Skin epidermis (tissue), 12 donors: ENCODE results near the gene ACIN1.

ENCODE experiments used
- H3K27ac ChIP-seq, 21 experiments: fragments of 200-600 bp; sonication (generic) in 11 of 21; one replicate each; pipeline ENCODE4 v1.5.0; 2020; ENCODE audit warnings: mild to moderate bottlenecking in 3 of 21, inconsistent platforms in 2 of 21, moderate library complexity in 2 of 21
- H3K4me3 ChIP-seq, 7 experiments: fragments of 200-600 bp; sonication (generic) in 2 of 7; one replicate each; pipeline ENCODE4 v1.5.0; 2020; ENCODE audit warnings: inconsistent platforms in 2 of 7, mild to moderate bottlenecking in 2 of 7, moderate library complexity in 1 of 7

Gene ACIN1

DNA sequence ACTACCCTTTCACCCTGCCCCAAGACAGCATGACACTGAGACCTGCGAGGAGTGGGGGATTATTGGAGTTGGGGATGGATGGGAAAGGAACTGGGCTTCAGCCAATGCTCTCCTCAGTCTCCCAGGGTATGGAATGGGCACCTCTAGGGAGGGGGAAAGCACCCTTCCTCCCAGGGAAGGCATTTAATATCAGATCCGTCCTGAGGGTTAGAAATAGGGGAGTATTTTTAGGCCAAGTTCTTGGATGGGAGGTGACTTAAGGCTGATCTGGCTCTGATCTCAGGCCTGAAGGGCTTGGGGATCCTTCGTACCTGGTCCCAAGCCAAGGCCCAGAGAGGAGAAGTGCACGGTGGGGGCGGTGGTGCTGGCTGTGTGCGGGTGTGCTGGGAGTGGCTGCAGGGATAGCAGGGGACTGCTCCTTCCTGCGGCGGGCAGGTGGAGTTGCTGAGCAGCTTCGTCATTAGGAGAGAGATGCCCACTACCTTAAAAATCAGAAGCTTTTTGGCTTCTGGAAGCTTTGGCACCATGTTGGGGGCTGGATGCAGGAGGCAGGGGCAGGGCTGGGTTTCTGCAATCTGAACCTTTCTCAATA lies 31.1 kb upstream of the ACIN1 start:
- peak overlapping the region in 2 of 21 experiments; percentile 21 to 63 for H3K27ac ChIP-seq
- H3K4me3 ChIP-seq, result no peak overlapping the region

DNA sequence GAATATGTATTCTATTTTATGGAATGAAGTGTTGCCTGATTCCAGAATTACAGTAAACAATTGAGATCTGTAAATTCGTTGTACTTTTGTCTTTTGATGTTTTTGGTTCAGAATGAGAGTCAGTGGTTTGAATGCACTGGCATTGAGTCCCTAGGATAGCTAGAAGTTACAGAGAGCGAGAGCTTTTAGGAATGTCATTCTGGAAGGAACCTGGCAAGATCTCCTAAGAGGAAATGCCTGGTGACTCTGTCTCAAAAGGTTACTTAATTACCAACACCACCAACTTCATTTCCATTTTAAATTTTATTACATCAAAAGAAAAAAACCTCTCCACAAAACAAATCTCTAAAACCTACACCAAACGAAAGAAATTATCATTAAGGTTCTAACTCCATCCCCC lies 30.1 kb upstream of the ACIN1 start:
- H3K27ac ChIP-seq, result peak overlapping the region in 3 of 21 experiments; percentile 13 to 63 (median 14)
- H3K4me3 ChIP-seq, result no peak overlapping the region

DNA sequence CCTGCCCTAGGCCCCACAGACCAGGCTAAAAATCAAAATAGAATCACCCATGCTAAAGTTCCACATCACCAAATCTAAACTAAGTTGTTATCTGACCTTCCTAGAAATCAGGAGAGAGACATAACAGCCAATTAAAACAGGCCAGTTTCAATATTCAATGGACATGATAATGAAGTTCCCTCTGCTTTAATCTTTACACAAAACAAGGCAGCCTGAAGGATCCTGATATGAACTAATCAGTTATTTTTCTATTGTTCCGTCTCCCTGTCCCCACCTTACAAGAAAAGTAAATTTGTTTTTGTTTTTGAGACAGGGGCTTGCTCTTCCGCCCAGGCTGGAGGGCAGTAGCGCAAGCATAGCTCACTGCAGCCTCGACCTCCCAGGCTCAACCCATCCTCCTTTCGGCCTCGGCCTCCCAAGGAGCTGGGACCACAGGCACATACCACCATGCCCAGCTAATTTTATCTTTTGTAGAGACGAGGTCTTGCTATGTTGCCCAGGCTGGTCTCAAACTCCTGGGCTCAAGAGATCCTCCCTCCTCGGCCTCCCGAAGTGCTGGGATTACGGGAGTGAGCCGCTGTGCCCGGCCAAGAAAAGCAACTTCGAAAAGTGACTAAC lies 29.5 kb upstream of the ACIN1 start:
- peak overlapping the region in 4 of 21 experiments; percentile 13 to 72 (median 30) for H3K27ac ChIP-seq
- H3K4me3 ChIP-seq, result no peak overlapping the region

GRCh38 chr14:23123419-23123818 lies 28.5 kb upstream of the ACIN1 start:
- H3K27ac ChIP-seq, result peak overlapping the region in 4 of 21 experiments; percentile 32 to 72 (median 36)
- H3K4me3 ChIP-seq, result no peak overlapping the region

GRCh38 chr14:23122086-23122485 lies 27.1 kb upstream of the ACIN1 start:
- Histone ChIP-seq H3K27ac (peak overlapping the region in 3 of 21 experiments; percentile 38 to 60 (median 42)), H3K4me3 (no peak overlapping the region)

DNA sequence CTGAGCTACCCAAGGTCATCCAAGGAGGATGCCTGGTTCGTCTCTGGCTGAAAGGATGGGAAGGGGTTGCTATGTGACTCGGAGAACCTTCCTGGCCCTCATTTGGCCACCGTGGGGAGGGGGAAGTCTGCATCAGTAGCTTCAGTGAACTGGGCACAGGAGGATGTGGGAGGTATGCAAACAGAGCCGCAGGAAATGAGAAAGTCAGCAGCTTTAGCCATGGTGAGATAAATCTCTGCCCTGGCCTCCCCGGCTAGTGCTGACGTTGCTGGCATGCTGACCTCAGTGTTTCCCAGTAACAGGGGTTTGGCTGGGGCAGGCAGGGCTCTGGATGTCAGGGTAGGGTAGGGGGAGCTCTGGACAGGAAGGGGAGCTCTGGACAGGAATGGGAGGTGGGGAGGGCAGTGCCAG lies 26.4 kb upstream of the ACIN1 start:
- peak overlapping the region in 11 of 21 experiments; percentile 1 to 74 (median 38) for H3K27ac ChIP-seq

GRCh38 chr14:23120541-23121251 lies 25.8 kb upstream of the ACIN1 start:
- Histone ChIP-seq H3K4me3 (no peak overlapping the region), H3K27ac (peak overlapping the region in 9 of 21 experiments; percentile 14 to 85 (median 71))

More for the DNA sequence above, 26.4 kb upstream of the ACIN1 start:
- no peak overlapping the region for H3K4me3 ChIP-seq

- H3K4me3 ChIP-seq, result no peak overlapping the region
- peak overlapping the region in 12 of 21 experiments; percentile 22 to 85 (median 56) for H3K27ac ChIP-seq
Measured at GRCh38 chr14:23119363-23120327, 24.7 kb upstream of the ACIN1 start.

GRCh38 chr14:23118506-23119362 lies 23.8 kb upstream of the ACIN1 start, which contains the start of gene CEBPE:
TSS of gene CEBPE (minus strand) at chr14:23119255. CDS start at chr14:23119091, 164 bp downstream.
- Histone ChIP-seq H3K4me3 (no peak within 1 kb of the TSS), H3K27ac (peak within 1 kb of the TSS in 12 of 21 experiments; percentile 22 to 85 (median 56))

GRCh38 chr14:23117371-23118020 lies 22.6 kb upstream of the ACIN1 start:
- peak overlapping the region in 1 of 21 experiments; percentile 22 for H3K27ac ChIP-seq

DNA sequence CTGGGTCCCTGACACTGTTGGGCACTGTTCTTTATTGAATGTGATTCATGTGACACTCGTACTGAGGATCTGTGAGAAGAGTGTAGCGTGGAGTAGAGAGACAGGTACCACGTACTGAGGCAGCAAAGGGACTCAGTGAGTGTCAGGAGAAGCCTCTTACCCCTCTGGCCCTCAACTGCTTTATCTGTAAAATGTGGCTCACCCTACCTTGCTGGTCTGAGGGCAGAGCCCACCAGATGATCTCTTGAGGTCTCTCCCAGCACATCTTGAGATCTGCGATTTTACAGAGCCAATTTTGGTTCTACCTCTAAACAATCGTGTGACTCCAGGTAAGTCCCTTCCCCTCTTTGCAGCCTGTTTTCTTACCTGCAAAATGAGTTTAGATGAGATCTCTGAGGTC lies 21.0 kb upstream of the ACIN1 start:
- Histone ChIP-seq H3K27ac (peak overlapping the region in 1 of 21 experiments; percentile 45), H3K4me3 (no peak overlapping the region)

More at GRCh38 chr14:23117371-23118020, 22.6 kb upstream of the ACIN1 start:
- no peak overlapping the region for H3K4me3 ChIP-seq

- H3K27ac ChIP-seq, result peak overlapping the region in 4 of 21 experiments; percentile 7 to 45 (median 12)
- no peak overlapping the region for H3K4me3 ChIP-seq
Measured at GRCh38 chr14:23115039-23115731, 20.2 kb upstream of the ACIN1 start.

- Histone ChIP-seq H3K4me3 (no peak overlapping the region), H3K27ac (peak overlapping the region in 2 of 21 experiments; percentile 7 to 14)
Measured at GRCh38 chr14:23114669-23115038, 19.7 kb upstream of the ACIN1 start.

DNA sequence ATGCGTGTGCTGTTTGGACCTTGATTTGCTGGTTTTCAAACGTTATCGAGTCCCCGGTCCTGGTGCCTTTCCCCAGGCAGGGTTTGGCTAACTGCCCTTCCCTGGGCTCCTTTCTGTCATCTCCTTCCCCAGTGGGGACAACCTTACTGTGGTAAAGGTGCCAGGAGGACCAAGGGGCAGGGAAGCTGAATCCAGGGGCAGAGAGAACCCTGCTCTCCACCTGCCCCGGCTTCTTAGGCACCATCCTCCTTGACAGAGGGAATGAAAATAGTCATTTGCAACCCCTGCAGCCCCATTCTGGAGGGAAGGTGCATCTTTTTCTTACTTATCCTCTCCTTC lies 19.2 kb upstream of the ACIN1 start:
- H3K27ac ChIP-seq, result peak overlapping the region in 2 of 21 experiments; percentile 17 to 39

GRCh38 chr14:23113431-23114119 lies 18.6 kb upstream of the ACIN1 start:
- Histone ChIP-seq H3K27ac (peak overlapping the region in 2 of 21 experiments; percentile 17 to 39), H3K4me3 (no peak overlapping the region)

More for the DNA sequence above, 19.2 kb upstream of the ACIN1 start:
- no peak overlapping the region for H3K4me3 ChIP-seq

DNA sequence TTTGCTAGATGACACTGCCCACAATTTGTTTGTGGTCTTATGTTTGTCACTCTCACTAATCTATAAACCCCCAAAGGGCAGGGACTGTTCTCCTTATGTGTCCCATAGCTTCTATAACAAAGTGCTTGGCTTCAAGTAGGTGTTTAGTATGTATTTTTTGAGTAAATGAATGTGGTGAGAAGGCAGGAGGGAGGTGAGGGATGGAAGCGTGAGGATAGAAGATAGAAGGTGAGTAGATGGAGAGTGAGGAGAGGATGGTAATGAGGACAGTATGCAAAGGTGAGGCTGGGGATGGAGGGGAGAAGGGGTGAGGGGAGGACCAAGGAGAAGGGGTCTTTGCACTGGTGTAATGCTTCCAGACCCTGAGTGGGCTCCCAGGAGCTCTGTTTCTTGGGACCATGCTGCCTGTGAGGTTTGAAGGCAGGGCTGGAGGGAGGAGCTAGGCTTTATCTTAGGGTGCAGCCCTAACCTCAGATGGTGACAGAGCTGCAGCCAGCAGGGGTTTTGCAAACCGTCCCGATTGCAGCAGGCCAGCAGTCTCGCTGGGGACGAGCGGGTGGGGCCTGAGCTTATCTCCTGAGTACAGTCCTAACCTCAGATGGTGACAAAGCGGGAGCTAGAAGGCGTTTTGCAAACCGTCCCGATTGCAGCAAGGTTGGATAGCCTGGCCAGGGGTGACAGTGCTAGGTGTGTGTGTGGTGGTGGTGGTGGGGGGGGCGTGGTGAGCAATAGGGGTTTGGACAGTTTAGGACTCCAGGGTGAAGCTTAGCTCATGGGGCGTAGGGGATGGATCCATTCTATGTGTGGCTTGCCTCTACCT lies 17.6 kb upstream of the ACIN1 start:
- Histone ChIP-seq H3K4me3 (no peak overlapping the region), H3K27ac (no peak overlapping the region)
